Aorta (tissue), 5 donors: ENCODE measurements around the gene TOB1. TPM values are rescaled to one million over a fixed set of nuclear protein-coding genes. Genes with fewer than 3 reads are reported as not detected.

Experiments used
- ATAC-seq: fragments of 200-7000 bp; cut with Tn5 transposase; one replicate; pipeline ENCODE4 v1.9.1; 2022; ENCODE audit warnings: moderate library complexity; ENCODE audit not compliant: low FRiP score
- DNase-seq, 2 donors: peaks; one replicate each; pipeline ENCODE4 v3.0.0-alpha.2; 2020
- H3K27ac ChIP-seq, 2 donors: one replicate each; pipeline ENCODE4 v1.5.1; 2013; ENCODE audit warnings: low read length in 2 of 2, mild to moderate bottlenecking in 2 of 2, moderate library complexity in 2 of 2, control low read depth in 1 of 2, inconsistent platforms in 1 of 2, low read depth in 1 of 2
- H3K27me3 ChIP-seq, 2 donors: one replicate each; pipeline ENCODE4 v1.6.1; 2013; ENCODE audit warnings: control low read depth in 1 of 2, low read length in 1 of 2, mild to moderate bottlenecking in 1 of 2, moderate library complexity in 1 of 2; ENCODE audit not compliant: insufficient read depth in 2 of 2, control insufficient read depth in 1 of 2
- H3K36me3 ChIP-seq, 2 donors: one replicate each; pipeline ENCODE4 v1.6.1; 2013; ENCODE audit warnings: control low read depth in 1 of 2, low read length in 1 of 2, mild to moderate bottlenecking in 1 of 2; ENCODE audit not compliant: insufficient read depth in 2 of 2, control insufficient read depth in 1 of 2
- H3K4me1 ChIP-seq, 2 donors: one replicate each; pipeline ENCODE4 v1.6.1; 2013; ENCODE audit warnings: low read length in 2 of 2, control low read depth in 1 of 2, mild to moderate bottlenecking in 1 of 2, moderate library complexity in 1 of 2; ENCODE audit not compliant: insufficient read depth in 2 of 2, control insufficient read depth in 1 of 2
- H3K4me3 ChIP-seq, 2 donors: one replicate each; pipeline ENCODE4 v1.5.1; 2013; ENCODE audit warnings: low read length in 2 of 2, control low read depth in 1 of 2, mild to moderate bottlenecking in 1 of 2
- H3K9me3 ChIP-seq: one replicate; pipeline ENCODE4 v1.6.1; 2013; ENCODE audit warnings: mild to moderate bottlenecking, low read length; ENCODE audit not compliant: control insufficient read depth
- WGBS, 2 donors: extraction: QIAGEN DNeasy Blood & Tissue Kit; methylation state at CpG; one replicate each; pipeline ENCODE4 v1.1.7; 2013; 5-methylcytosine and 5-hydroxymethylcytosine counted together
- intact Hi-C, 2 donors: fragments of 100-400 bp; cut with DNase I; formaldehyde crosslinking; loops; one replicate each; pipeline versions ENCODE4 v1.14.2 to v1.15.0; 2022
- polyA plus RNA-seq, 2 donors: library from polyadenylated mRNA; stranded (reverse); fragments of 200-250 nt; gene quantifications; one replicate each; pipeline ENCODE4 v1.2.3, GENCODE V29; 2013
- total RNA-seq, 2 donors: library from RNA; stranded (reverse); fragmentation: NEBNext Ultra II Directional; extraction: Animal tissue kit (Norgen Biotek cat#: 25700); gene quantifications; one replicate each; pipeline ENCODE4 v1.2.1, GENCODE V29; 2021
- donor health status: healthy with polysubstance abuse.
- donor health status: Bipolar disorder and iron deficiency.
- donor health status: DM: no; HTN: no; CAD: no.
- donor health status: DM: no; HTN: no; CAD: no.
- donor health status: DM: yes; HTN: yes; CAD: no.

Gene TOB1
- total and polyA plus RNA-seq, 4 donors: 24.0 to 55.2 (median 40.9) TPM

DNA sequence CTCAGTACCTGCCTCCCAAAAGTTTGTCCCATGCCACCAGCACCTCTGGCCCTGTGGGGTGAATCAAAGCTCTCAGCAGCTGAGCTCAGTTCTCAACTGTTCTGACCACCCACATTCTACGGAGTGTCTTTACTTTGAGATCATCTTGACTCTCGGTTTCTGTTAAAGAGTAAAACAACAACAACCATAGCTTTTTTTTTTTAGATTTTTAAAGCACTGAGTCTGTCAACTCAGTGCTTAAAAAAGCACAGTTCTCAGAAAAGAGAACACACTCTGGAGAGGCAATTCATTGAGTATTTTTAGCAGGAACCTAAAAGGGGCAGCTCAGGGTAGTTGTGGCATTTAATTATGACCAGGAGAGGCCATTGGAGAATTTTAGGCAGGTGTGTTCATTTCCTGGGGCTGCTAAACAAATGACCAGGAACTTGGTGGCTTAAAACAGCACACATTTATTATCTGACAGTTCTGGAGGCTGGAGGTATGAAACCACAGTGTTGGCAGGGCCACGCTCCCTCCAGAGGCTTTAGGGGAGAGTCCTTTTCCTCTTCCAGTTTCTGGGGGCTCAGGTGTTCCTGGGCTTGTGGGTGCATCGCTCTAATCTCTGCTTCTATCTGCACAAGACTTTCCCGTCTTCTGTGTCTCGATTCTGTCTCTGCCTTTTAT is 37.5 kb downstream of the TOB1 start:
- Histone ChIP-seq H3K9me3 (no peaks in the 10 kb centered on the region), H3K27me3 (no peaks in the 10 kb centered on the region), H3K27ac (no peak overlapping the region), H3K4me3 (no peak overlapping the region), H3K36me3 (no peaks in the 10 kb centered on the region), H3K4me1 (peaks cover 0 to 3% of the 10 kb centered on the region in 2 donors)
- no peak for ATAC-seq
- no peak for DNase-seq
- WGBS, 2 donors: 60 to 62% methylated on average over 6 of the region's 6 CpGs
- intact Hi-C loops: no loop called here

DNA sequence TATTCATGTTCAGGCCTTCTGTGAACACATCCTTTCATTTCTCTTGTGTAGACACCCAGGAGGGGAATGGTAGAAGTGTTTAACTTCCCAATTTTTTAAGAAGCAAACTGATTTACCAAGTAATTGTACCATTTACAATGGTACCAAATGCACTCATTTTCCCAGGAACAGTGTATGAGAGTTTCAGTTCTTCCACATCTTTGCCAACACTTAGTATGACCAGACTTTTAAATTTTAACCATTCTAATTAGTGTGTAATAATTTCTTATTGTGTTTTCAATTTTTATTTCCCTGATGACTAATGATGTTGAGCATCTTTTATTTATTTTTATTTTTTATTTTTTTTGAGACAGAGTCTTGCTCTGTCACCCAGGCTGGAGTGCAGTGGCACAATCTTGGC is 41.0 kb downstream of the TOB1 start:
- Histone ChIP-seq H3K27me3 (no peaks in the 10 kb centered on the region), H3K4me3 (no peak overlapping the region), H3K9me3 (peaks cover 1% of the 10 kb centered on the region), H3K36me3 (no peaks in the 10 kb centered on the region), H3K27ac (no peak overlapping the region), H3K4me1 (no peaks in the 10 kb centered on the region)
- ATAC-seq: no peak
- no peak for DNase-seq
- intact Hi-C loops: no loop called here

DNA sequence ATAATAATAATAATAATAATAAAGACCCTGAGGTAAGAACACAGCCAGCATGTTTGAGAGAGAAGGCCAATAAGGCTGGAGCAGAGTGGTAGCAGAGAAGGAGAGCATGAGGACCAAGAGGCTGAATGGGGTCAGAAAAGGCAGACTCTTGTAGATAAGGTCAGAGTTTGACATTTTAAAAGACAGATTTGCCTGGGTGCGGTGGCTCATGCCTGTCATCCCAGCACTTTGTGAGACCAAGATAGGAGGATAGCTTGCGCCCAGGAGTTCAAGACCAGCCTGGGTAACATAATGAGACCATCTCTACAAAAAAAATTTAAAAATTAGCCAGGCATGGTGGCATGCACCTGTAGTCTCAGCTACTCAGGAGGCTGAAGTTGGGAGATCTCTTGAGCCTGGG is 41.7 kb downstream of the TOB1 start:
- 93% methylated on average over 2 of the region's 2 CpGs for WGBS, 2 donors
- no peaks in the 10 kb centered on the region for H3K27me3 ChIP-seq
- H3K4me1 ChIP-seq: no peaks in the 10 kb centered on the region
- H3K4me3 ChIP-seq: no peak overlapping the region
- intact Hi-C loops: no loop called here
- no peak overlapping the region for H3K27ac ChIP-seq
- no peak for DNase-seq
- H3K9me3 ChIP-seq: peaks cover 1% of the 10 kb centered on the region
- no peaks in the 10 kb centered on the region for H3K36me3 ChIP-seq
- no peak for ATAC-seq

- H3K4me3 ChIP-seq: no peak overlapping the region
- 97 to 99% methylated on average over 2 of the region's 2 CpGs for WGBS, 2 donors
- no peaks in the 10 kb centered on the region for H3K27me3 ChIP-seq
- H3K4me1 ChIP-seq: no peaks in the 10 kb centered on the region
- ATAC-seq (no peak), DNase-seq (no peak)
- H3K9me3 ChIP-seq: peaks cover 1% of the 10 kb centered on the region
- no peak overlapping the region for H3K27ac ChIP-seq
- intact Hi-C loops: no loop called here
- H3K36me3 ChIP-seq: no peaks in the 10 kb centered on the region
Observed at GRCh38 chr17:50822550-50822949, 43.6 kb downstream of the TOB1 start.

DNA sequence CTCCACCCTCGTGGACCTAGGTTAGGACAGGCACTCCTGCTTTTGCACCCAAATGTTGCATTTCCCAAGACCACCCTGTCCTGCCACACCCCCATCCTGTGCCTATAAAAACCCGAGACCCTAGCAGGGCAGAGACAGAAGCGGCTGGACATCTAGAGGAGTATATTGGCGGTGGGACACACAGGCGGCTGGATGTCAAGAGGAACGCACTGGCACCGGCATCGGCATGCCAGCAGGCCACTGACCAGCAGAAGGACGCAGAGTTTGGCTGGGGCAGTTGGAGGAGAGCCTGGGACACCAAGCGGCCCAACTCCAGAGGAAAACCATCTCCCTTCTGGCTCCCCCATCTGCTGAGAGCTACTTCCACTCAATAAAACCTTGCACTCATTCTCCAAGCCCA is 45.5 kb downstream of the TOB1 start:
- Histone ChIP-seq H3K27ac (no peak overlapping the region), H3K27me3 (no peaks in the 10 kb centered on the region), H3K9me3 (peaks cover 1% of the 10 kb centered on the region), H3K36me3 (no peaks in the 10 kb centered on the region), H3K4me1 (no peaks in the 10 kb centered on the region), H3K4me3 (no peak overlapping the region)
- intact Hi-C loops: no loop called here
- DNase-seq: no peak
- 78 to 80% methylated on average over 10 of the region's 10 CpGs for WGBS, 2 donors
- no peak for ATAC-seq

DNA sequence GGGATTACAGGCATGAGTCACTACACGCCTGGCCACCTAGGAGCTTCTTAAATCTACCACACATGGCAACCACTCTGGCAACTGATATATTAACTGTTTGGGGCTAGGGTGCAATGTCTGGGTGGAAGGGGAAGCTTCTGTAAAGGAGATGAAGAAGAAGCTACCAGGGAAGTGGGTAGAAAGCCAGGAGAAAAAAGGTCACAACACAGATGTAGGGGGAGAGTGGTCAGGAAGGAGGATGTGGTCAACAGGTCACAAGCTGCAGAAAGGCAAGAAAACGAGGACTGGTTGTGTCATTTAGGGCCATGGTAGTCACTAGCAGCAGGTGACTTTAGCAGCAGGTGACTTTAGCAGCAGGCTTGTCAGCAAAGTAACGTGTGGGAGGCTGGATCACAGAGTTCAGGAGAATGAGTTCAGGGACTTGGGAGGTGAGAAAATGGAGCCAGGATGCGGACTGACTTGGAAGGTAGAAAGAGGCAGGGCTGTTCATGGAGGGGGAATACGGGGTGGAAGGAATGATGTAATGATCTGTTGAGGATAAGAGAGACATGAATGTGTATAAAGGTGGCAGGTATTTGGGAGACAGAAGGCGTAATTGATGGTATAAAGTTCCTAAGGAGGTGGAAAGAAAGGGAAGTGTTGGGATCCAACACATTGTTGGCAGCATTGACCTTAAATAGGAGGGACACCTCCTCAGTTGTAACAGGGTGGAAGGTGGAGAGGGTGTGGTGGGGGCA is 47.1 kb downstream of the TOB1 start:
- no peak overlapping the region for H3K27ac ChIP-seq
- no peaks in the 10 kb centered on the region for H3K36me3 ChIP-seq
- no peaks in the 10 kb centered on the region for H3K4me1 ChIP-seq
- peaks cover 1% of the 10 kb centered on the region for H3K9me3 ChIP-seq
- H3K27me3 ChIP-seq: no peaks in the 10 kb centered on the region
- DNase-seq (no peak), ATAC-seq (no peak)
- WGBS, 2 donors: 74% methylated on average over 6 of the region's 6 CpGs
- intact Hi-C loops: no loop called here
- no peak overlapping the region for H3K4me3 ChIP-seq

DNA sequence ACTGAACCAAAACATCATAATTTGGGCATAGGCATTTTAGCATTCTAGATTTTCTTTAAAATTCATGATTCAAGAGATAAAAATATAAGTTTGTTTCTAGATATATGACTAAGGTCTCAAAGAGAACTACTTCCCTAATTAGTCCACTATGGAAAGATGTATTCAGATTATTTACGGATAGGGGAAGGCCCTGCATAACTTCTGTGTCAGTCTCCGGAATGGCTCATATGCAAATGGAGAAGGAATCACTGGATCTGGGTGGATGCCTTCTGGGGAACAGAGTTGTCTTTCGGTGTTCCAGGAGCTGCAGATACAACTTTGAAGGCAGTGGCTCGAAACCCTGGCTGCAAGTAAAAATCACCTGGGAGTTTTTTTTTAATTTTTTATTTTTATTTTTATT is 47.9 kb downstream of the TOB1 start:
- ATAC-seq: no peak
- no peaks in the 10 kb centered on the region for H3K27me3 ChIP-seq
- no peaks in the 10 kb centered on the region for H3K36me3 ChIP-seq
- DNase-seq: no peak
- peaks cover 1% of the 10 kb centered on the region for H3K9me3 ChIP-seq
- 93% methylated on average over 4 of the region's 4 CpGs for WGBS, 2 donors
- intact Hi-C loops: no loop called here
- H3K4me3 ChIP-seq: no peak overlapping the region
- no peak overlapping the region for H3K27ac ChIP-seq
- H3K4me1 ChIP-seq: no peaks in the 10 kb centered on the region

DNA sequence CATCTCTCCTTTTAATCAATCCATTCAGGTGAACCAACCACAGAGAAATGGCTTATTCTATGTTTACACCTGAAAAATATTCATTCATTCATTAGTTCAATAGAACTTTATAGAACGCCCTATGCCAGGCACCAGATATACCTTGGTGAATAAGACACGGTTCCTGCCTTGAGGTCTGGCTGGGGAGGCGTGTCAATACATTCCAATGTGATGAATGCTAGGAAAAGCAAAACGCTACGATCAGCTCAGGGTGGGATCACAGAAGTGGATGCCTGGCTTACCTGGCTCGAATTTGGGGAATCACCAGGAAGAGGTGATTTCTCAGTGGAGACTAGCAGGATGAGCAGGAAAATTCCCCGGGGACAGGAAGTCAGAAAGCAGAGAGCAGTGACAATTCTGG is 48.3 kb downstream of the TOB1 start:
- H3K27ac ChIP-seq: no peak overlapping the region
- intact Hi-C loops: loop anchor here in 1 of 2 donors (2.0 kb wide), 1 partner anchor 25 kb away; no protein-coding TSS in a partner anchor
- no peaks in the 10 kb centered on the region for H3K36me3 ChIP-seq
- H3K4me1 ChIP-seq: no peaks in the 10 kb centered on the region
- peaks cover 1% of the 10 kb centered on the region for H3K9me3 ChIP-seq
- DNase-seq (no peak), ATAC-seq (no peak)
- no peak overlapping the region for H3K4me3 ChIP-seq
- H3K27me3 ChIP-seq: no peaks in the 10 kb centered on the region
- WGBS, 2 donors: 44 to 45% methylated on average over 7 of the region's 7 CpGs
